Measurements from ENCODE around the gene ATXN7. TPM values are rescaled to one million over a fixed set of nuclear protein-coding genes. Genes with fewer than 3 reads are reported as not detected.

ATXN7 gene
- total RNA-seq, 2 experiments from 2014 or later, result 289 to 304 TPM

DNA sequence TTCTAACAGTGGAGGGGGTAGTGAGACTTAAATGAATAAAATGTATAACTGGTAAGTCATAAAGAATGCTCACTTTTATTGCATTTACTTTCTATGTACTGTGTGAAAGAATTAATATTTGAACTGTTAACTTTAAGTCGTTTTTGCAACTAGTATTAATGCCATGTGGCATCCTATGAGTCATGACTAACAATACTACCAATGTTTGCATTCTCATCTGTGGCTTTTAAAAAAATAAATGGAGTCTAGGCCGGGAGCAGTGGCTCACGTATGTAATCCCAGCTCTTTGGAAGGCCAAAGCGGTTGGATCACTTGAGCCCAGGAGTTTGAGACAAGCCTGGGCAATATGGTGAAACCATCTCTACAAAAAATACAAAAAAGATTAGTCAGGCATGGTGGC, 39.4 kb upstream of the ATXN7 start:
- ChIA-PET CTCF (no interaction called here), POLR2A (no interaction called here)
- Histone ChIP-seq H3K36me3 (ENCODE audit: insufficient read depth, low read length) (no peaks in the 10 kb centered on the region), H3K27me3 (ENCODE audit: control insufficient read depth in 1 of 2, insufficient read depth in 2 of 2, low read length in 2 of 2) (no peaks in the 10 kb centered on the region), H3K9me3 (ENCODE audit: control insufficient read depth in 1 of 2, insufficient read depth in 1 of 2, low read length in 2 of 2) (no peaks in the 10 kb centered on the region), H3K27ac (ENCODE audit: low read depth in 1 of 2, low read length in 2 of 2) (no peak overlapping the region), H3K4me1 (ENCODE audit: insufficient read depth, low read length) (no peaks in the 10 kb centered on the region), H3K4me3 (ENCODE audit: low read length) (no peak overlapping the region)
- Mint-ChIP-seq H3K27ac (no peak overlapping the region), H3K4me3 (no peak overlapping the region), H3K9me3 (no peaks in the 10 kb centered on the region), H3K36me3 (ENCODE audit: low read depth) (no peaks in the 10 kb centered on the region), H3K4me1 (ENCODE audit: low read depth) (no peaks in the 10 kb centered on the region), H3K27me3 (no peaks in the 10 kb centered on the region)
- DNase-seq, result no peak
- no peak for ATAC-seq (ENCODE audit: poor library complexity)
- intact Hi-C loops (cut with DNase I, micrococcal nuclease), result no loop called here
- TF ChIP-seq, protein P1, sequence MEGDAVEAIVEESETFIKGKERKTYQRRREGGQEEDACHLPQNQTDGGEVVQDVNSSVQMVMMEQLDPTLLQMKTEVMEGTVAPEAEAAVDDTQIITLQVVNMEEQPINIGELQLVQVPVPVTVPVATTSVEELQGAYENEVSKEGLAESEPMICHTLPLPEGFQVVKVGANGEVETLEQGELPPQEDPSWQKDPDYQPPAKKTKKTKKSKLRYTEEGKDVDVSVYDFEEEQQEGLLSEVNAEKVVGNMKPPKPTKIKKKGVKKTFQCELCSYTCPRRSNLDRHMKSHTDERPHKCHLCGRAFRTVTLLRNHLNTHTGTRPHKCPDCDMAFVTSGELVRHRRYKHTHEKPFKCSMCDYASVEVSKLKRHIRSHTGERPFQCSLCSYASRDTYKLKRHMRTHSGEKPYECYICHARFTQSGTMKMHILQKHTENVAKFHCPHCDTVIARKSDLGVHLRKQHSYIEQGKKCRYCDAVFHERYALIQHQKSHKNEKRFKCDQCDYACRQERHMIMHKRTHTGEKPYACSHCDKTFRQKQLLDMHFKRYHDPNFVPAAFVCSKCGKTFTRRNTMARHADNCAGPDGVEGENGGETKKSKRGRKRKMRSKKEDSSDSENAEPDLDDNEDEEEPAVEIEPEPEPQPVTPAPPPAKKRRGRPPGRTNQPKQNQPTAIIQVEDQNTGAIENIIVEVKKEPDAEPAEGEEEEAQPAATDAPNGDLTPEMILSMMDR (IDR thresholded peaks at IDR 0.05), result no peak

DNA sequence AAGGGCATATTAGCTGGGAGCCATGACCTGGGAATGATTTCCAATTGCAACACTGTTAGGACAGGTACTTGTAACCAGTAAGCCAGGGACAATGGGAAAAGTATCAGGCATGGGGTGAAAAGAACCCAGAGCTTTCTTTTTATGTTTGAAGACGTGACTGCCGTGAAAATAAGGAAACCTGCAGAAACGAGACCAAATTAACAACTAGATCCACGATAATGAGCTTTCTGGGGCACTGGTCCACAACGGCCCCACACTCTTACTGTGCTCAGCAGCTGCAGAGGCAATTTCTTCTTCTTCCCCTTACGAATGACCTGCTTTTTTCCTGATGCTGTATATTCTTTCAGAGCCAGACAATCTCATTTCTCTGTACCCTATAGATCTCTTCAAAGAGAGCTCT, 33.1 kb upstream of the ATXN7 start:
- no peak overlapping the region for H3K27ac Mint-ChIP-seq
- Histone ChIP-seq H3K4me1 (ENCODE audit: insufficient read depth, low read length) (no peaks in the 10 kb centered on the region), H3K4me3 (ENCODE audit: low read length) (no peak overlapping the region), H3K27me3 (ENCODE audit: control insufficient read depth in 1 of 2, insufficient read depth in 2 of 2, low read length in 2 of 2) (no peaks in the 10 kb centered on the region), H3K9me3 (ENCODE audit: control insufficient read depth in 1 of 2, insufficient read depth in 1 of 2, low read length in 2 of 2) (no peaks in the 10 kb centered on the region), H3K27ac (ENCODE audit: low read depth in 1 of 2, low read length in 2 of 2) (no peak overlapping the region), H3K36me3 (ENCODE audit: insufficient read depth, low read length) (peaks cover 28% of the 10 kb centered on the region)
- ChIA-PET POLR2A (no interaction called here), CTCF (no interaction called here)
- H3K36me3 Mint-ChIP-seq (ENCODE audit: low read depth), result peaks cover 52% of the 10 kb centered on the region
- H3K4me1 Mint-ChIP-seq (ENCODE audit: low read depth), result no peaks in the 10 kb centered on the region
- intact Hi-C loops (cut with DNase I, micrococcal nuclease), result no loop called here
- ATAC-seq (ENCODE audit: poor library complexity), result no peak
- TF ChIP-seq, protein P1 (IDR thresholded peaks at IDR 0.05), result no peak
- no peak for DNase-seq
- no peaks in the 10 kb centered on the region for H3K9me3 Mint-ChIP-seq
- H3K27me3 Mint-ChIP-seq, result no peaks in the 10 kb centered on the region
- no peak overlapping the region for H3K4me3 Mint-ChIP-seq

DNA sequence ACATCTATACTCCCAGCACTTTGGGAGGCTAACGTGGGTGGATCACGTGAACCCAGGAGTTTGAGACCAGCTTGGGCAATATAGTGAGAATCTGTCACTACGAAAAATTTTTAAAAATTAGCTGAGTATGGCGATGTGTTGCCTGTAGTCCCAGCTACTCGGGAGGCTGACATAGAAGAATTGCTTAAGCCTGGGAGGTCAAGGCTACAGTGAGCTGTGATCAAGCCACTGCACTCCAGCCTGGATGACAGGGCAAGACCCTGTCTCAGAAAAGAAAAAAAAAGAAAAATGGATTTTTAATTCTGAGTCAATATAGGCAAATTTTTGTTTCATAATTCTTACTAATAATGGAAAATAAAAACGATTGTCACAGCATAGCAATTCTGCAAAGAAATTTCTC, 31.3 kb upstream of the ATXN7 start:
- CTCF ChIA-PET, result no interaction called here
- Mint-ChIP-seq H3K9me3 (no peaks in the 10 kb centered on the region), H3K4me1 (ENCODE audit: low read depth) (no peaks in the 10 kb centered on the region), H3K27me3 (no peaks in the 10 kb centered on the region), H3K4me3 (no peak overlapping the region), H3K27ac (no peak overlapping the region), H3K36me3 (ENCODE audit: low read depth) (peaks cover 66% of the 10 kb centered on the region)
- Histone ChIP-seq H3K36me3 (ENCODE audit: insufficient read depth, low read length) (peaks cover 28% of the 10 kb centered on the region), H3K9me3 (ENCODE audit: control insufficient read depth in 1 of 2, insufficient read depth in 1 of 2, low read length in 2 of 2) (no peaks in the 10 kb centered on the region), H3K27ac (ENCODE audit: low read depth in 1 of 2, low read length in 2 of 2) (no peak overlapping the region), H3K4me1 (ENCODE audit: insufficient read depth, low read length) (no peaks in the 10 kb centered on the region), H3K4me3 (ENCODE audit: low read length) (no peak overlapping the region), H3K27me3 (ENCODE audit: control insufficient read depth in 1 of 2, insufficient read depth in 2 of 2, low read length in 2 of 2) (no peaks in the 10 kb centered on the region)
- intact Hi-C loops (cut with DNase I, micrococcal nuclease), result no loop called here
- POLR2A ChIA-PET, result interaction anchor here (0.6 kb wide), 1 partner anchor 63 kb away, joined by 3 read pairs; no protein-coding TSS in a partner anchor
- DNase-seq, result no peak
- TF ChIP-seq, protein P1 (IDR thresholded peaks at IDR 0.05), result no peak
- no peak for ATAC-seq (ENCODE audit: poor library complexity)

All from CD4-positive, alpha-beta T cell (primary cell).